Kasumi-1 (cell line): ENCODE results near the gene ADARB2.

ENCODE experiments used
- DNase-seq, 2 experiments: peaks; one replicate each; lab custom pipeline; 2025; lab: John Stamatoyannopoulos, UW

Gene ADARB2

GRCh38 chr10:1204434-1205326 lies 532.6 kb downstream of the ADARB2 start:
- DNase-seq = no peak

GRCh38 chr10:1203704-1204103 lies 533.6 kb downstream of the ADARB2 start:
- DNase-seq = no peak

- no peak for DNase-seq
These were observed 534.1 kb downstream of the ADARB2 start for GRCh38 chr10:1203216-1203615.

GRCh38 chr10:1202343-1202742 lies 535.0 kb downstream of the ADARB2 start:
- no peak for DNase-seq

GRCh38 chr10:1200866-1201807 lies 536.2 kb downstream of the ADARB2 start:
- no peak for DNase-seq

GRCh38 chr10:1199897-1200721 lies 537.2 kb downstream of the ADARB2 start:
- no peak for DNase-seq

GRCh38 chr10:1199345-1199673 lies 538.0 kb downstream of the ADARB2 start:
- DNase-seq = no peak

GRCh38 chr10:1198453-1199344 lies 538.6 kb downstream of the ADARB2 start:
- DNase-seq = no peak

GRCh38 chr10:1197384-1197783 lies 539.9 kb downstream of the ADARB2 start:
- no peak for DNase-seq

- DNase-seq = no peak
These were observed 540.7 kb downstream of the ADARB2 start for GRCh38 chr10:1196656-1197055.

GRCh38 chr10:1195828-1196227 lies 541.5 kb downstream of the ADARB2 start:
- no peak for DNase-seq

GRCh38 chr10:1194161-1194560 lies 543.2 kb downstream of the ADARB2 start:
- no peak for DNase-seq

- DNase-seq = no peak
These were observed 543.8 kb downstream of the ADARB2 start for GRCh38 chr10:1193561-1193960.

GRCh38 chr10:1191752-1192151 lies 545.6 kb downstream of the ADARB2 start:
- DNase-seq = no peak

- DNase-seq = no peak
These were observed 546.4 kb downstream of the ADARB2 start for GRCh38 chr10:1190791-1191490.

GRCh38 chr10:1190052-1190395 lies 547.3 kb downstream of the ADARB2 start:
- DNase-seq = no peak

GRCh38 chr10:1189166-1190051 lies 547.9 kb downstream of the ADARB2 start:
- DNase-seq = no peak

GRCh38 chr10:1188558-1189135 lies 548.7 kb downstream of the ADARB2 start:
- no peak for DNase-seq
